Esophagus muscularis mucosa (tissue), 4 donors: Measurements from ENCODE around the gene ATG9A. TPM values are rescaled to one million over a fixed set of nuclear protein-coding genes. Genes with fewer than 3 reads are reported as not detected.

Experiments used
- DNase-seq: peaks from one replicate; pipeline ENCODE4 v3.0.0-alpha.2; 2017; ENCODE audit errors: extremely low spot score
- H3K27ac ChIP-seq, 4 donors: fragments of 200-600 bp; sonication (generic); replicated peaks in 1 of 4; 1 replicate in 3 of 4; 2 replicates in 1 of 4; pipeline ENCODE4 v1.5.1; 2016 to 2019; ENCODE audit warnings: mild to moderate bottlenecking in 1 of 4
- H3K27me3 ChIP-seq, 4 donors: fragments of 200-600 bp; sonication (generic); one replicate each; pipeline versions ENCODE4 v1.5.1 to v1.6.0; 2016 to 2019
- H3K36me3 ChIP-seq, 4 donors: fragments of 200-600 bp; sonication (generic); one replicate each; pipeline ENCODE4 v1.5.1; 2016 to 2019
- H3K4me1 ChIP-seq, 4 donors: fragments of 200-600 bp; sonication (generic); one replicate each; pipeline ENCODE4 v1.5.1; 2016 to 2019
- H3K4me3 ChIP-seq, 4 donors: fragments of 200-600 bp; sonication (generic); 1 replicate in 2 of 4; 2 replicates in 2 of 4; pipeline ENCODE4 v1.5.1; 2016 to 2019; ENCODE audit warnings: mild to moderate bottlenecking in 4 of 4, moderate library complexity in 1 of 4
- H3K9me3 ChIP-seq, 4 donors: fragments of 200-600 bp; sonication (generic); 1 replicate in 3 of 4; 2 replicates in 1 of 4; pipeline ENCODE4 v1.5.1; 2016 to 2019
- EP300 ChIP-seq: sonication (generic); formaldehyde crosslinking; IDR thresholded peaks from one replicate; pipeline ENCODE4 v1.6.1; 2017; ENCODE audit warnings: antibody characterized with exemption
- POLR2A ChIP-seq: fragments of 450-650 bp; IDR thresholded peaks from one replicate; pipeline ENCODE4 v1.6.1; 2017; ENCODE audit warnings: antibody characterized with exemption, moderate library complexity, mild to moderate bottlenecking, low read depth
- POLR2AphosphoS5 ChIP-seq, 2 donors: sonication (generic); formaldehyde crosslinking; IDR thresholded peaks; one replicate each; pipeline ENCODE4 v1.6.1; 2017; ENCODE audit warnings: antibody characterized with exemption in 2 of 2
- WGBS: methylation state at CpG from one replicate; pipeline ENCODE4 v1.1.5; 2018; 5-methylcytosine and 5-hydroxymethylcytosine counted together
- intact Hi-C: fragments of 100-400 bp; cut with DNase I; formaldehyde crosslinking; loops from one replicate; pipeline ENCODE4 v1.15.1; 2023
- total RNA-seq, 4 donors: library from RNA; depleted of rRNA; stranded (reverse); fragments of >200 nt; gene quantifications; one replicate each; pipeline versions ENCODE4 v1.1.0 to v1.2.1, GENCODE V29; 2016
- TF ChIP-seq, protein P1 (sequence below), 3 experiments: fragments of 200-600 bp in 2 of 3; fragments of 450-650 bp in 1 of 3; sonication (generic) in 2 of 3; IDR thresholded peaks; one replicate each; pipeline ENCODE4 v1.5.1; 2017 to 2019; ENCODE audit warnings: antibody characterized with exemption in 3 of 3, mild to moderate bottlenecking in 2 of 3, moderate library complexity in 1 of 3

Gene ATG9A
- total RNA-seq, 4 donors from 2014 or later: 41.5 to 75.3 (median 56.2) TPM

DNA sequence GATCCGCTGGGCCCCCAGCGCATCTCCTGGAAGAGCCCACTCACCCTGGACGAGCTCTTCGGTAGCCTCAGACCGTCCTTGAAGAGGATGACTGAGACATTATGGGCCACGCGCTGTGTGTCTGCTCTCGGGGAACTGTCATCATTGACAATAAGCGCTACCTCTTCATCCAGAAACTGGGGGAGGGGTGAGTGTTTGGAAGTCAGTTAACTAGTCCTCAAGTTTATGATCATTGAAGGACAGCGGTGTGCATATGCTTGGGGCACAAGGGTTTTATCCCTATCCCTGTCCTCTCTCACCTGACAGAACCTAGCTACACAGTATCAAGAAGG, 16.4 kb upstream of the ATG9A start:
- no peaks in the 10 kb centered on the region for H3K9me3 ChIP-seq
- intact Hi-C loops: loop anchor here (2.0 to 10.0 kb wide), 2 partner anchors 17 to 49 kb away; partner anchors contain the start of genes ANKZF1 and ATG9A
- peaks cover 46 to 63% (median 55%) of the 10 kb centered on the region in 4 donors for H3K4me1 ChIP-seq

DNA sequence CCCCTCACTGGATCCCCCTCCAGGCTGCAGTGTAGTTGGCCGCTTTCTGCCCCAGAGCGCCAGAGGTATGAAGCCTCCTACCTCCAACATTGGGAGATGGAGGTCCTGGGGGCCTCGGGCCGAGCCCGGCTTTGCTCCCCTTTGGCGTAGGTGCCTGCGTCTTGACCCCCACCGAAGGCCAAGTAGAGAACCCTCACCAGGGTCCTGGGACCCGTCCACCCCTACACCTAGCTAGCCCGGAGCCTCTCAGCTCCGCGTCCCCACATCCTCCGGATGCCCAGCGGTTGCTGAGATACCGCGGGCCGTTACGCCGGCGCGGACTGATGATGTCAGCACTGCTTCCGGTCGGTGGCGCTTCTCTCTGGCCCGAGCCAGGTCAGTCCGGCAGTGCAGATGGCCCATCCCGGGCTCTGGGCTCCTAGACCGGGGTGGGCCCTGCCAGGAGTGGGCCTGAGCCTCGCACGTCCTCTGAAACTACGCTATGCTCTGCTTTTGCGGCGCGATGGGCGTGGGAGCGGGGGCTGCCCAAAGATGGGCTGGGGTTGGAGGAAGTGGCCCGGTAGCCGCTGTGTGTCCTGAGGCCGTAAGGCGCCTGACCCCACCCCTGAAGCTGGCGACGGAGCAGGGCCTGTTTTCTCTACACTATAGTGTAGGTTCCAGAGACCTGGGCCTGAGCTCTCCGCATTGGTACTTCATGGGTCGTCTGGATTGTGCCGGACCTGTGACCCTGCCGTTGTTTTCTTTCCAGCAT, 15.9 kb upstream of the ATG9A start, which contains the start of the genes GLB1L and STK16:
Gene GLB1L, minus strand, starts transcription at position 297 of the 751 bp plus-strand sequence. CDS start 1,871 bp downstream, outside the sequence.
Gene STK16, plus strand, starts transcription at position 332 of the 751 bp plus-strand sequence. CDS start 521 bp downstream, outside the sequence.
- WGBS: 3% methylated on average over 4 of the region's 46 CpGs
- Histone ChIP-seq H3K4me3 (peak within 1 kb of the TSS; percentile 64 to 97 (median 70)), H3K36me3 (peaks cover 2 to 31% (median 21%) of the 10 kb centered on the region in 4 donors), H3K27ac (peak within 1 kb of the TSS; percentile 88 to 94 (median 90)), H3K9me3 (no peaks in the 10 kb centered on the region), H3K4me1 (peaks cover 41 to 57% (median 50%) of the 10 kb centered on the region in 4 donors), H3K27me3 (no peaks in the 10 kb centered on the region)
- TF ChIP-seq POLR2AphosphoS5 (IDR thresholded peaks at IDR 0.05) (peak; percentile 98 to 99), POLR2A (peak; percentile 79), EP300 (no peak)
- peak; percentile 99 for DNase-seq
- intact Hi-C loops: loop anchor here (2.0 to 10.0 kb wide), 2 partner anchors 17 to 49 kb away; partner anchors contain the start of genes ANKZF1 and ATG9A

More for the DNA sequence above, 16.4 kb upstream of the ATG9A start:
- H3K4me3 ChIP-seq: peak overlapping the region; percentile 64 to 97 (median 70)
- H3K36me3 ChIP-seq: peaks cover 7 to 37% (median 26%) of the 10 kb centered on the region in 4 donors
- 16% methylated on average over 9 of the region's 10 CpGs for WGBS
- no peak for DNase-seq
- H3K27ac ChIP-seq: peak overlapping the region; percentile 88 to 94 (median 90)
- no peaks in the 10 kb centered on the region for H3K27me3 ChIP-seq
- no peak for TF ChIP-seq EP300
- TF ChIP-seq POLR2A: no peak
- TF ChIP-seq, protein P1, sequence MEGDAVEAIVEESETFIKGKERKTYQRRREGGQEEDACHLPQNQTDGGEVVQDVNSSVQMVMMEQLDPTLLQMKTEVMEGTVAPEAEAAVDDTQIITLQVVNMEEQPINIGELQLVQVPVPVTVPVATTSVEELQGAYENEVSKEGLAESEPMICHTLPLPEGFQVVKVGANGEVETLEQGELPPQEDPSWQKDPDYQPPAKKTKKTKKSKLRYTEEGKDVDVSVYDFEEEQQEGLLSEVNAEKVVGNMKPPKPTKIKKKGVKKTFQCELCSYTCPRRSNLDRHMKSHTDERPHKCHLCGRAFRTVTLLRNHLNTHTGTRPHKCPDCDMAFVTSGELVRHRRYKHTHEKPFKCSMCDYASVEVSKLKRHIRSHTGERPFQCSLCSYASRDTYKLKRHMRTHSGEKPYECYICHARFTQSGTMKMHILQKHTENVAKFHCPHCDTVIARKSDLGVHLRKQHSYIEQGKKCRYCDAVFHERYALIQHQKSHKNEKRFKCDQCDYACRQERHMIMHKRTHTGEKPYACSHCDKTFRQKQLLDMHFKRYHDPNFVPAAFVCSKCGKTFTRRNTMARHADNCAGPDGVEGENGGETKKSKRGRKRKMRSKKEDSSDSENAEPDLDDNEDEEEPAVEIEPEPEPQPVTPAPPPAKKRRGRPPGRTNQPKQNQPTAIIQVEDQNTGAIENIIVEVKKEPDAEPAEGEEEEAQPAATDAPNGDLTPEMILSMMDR (IDR thresholded peaks at IDR 0.05): no peak
- TF ChIP-seq POLR2AphosphoS5 (IDR thresholded peaks at IDR 0.05): no peak

DNA sequence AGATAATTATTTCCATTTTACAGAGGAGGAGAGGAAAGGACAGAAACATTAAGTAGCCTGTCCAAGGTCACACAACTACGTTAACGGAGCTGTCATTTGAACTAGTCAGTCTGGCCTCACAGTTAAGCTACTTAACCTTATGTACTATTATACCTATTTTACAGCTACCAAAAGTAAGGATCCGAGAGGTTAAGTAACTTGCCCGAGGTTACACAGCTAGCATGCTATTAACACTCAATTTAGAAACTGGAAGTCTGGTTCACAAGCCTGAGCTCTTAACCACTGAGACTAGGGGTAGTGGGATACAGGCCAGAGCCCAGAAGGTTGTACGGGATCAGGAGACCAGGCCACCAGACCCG, 15.3 kb upstream of the ATG9A start:
- Histone ChIP-seq H3K36me3 (peaks cover 0 to 32% (median 18%) of the 10 kb centered on the region in 4 donors), H3K27ac (peak overlapping the region; percentile 88 to 94 (median 90)), H3K4me1 (peaks cover 35 to 52% (median 44%) of the 10 kb centered on the region in 4 donors), H3K4me3 (peak overlapping the region; percentile 64 to 97 (median 70)), H3K27me3 (no peaks in the 10 kb centered on the region), H3K9me3 (no peaks in the 10 kb centered on the region)
- intact Hi-C loops: loop anchor here (2.0 to 10.0 kb wide), 2 partner anchors 16 to 50 kb away; partner anchors contain the start of genes ANKZF1 and ATG9A
- 52% methylated on average over 5 of the region's 6 CpGs for WGBS
- TF ChIP-seq, protein P1 (IDR thresholded peaks at IDR 0.05): no peak
- TF ChIP-seq POLR2A (no peak), POLR2AphosphoS5 (IDR thresholded peaks at IDR 0.05) (no peak), EP300 (no peak)
- no peak for DNase-seq

DNA sequence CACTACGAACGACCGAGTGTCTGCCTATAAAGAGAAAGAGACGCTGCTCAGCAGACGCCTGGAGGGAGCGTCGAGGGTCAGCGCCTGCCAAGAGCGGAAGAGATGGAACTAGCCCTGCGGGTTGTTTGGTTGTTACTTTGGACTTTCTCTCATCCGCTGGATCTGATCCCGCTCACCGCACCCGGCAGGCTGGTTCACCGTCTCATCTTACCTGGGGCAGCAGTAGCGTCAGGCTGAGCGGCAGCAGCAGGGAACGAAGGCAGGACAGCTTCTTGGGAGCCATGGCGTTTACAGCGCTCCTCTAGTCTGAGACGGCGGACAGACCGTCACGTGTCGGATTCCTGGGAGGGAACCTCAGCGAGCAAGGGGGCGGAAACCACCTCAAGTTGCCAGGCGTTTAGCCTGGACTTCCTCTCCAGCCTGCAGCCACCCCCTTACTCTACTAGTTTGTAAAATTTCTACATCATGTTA, 13.9 kb upstream of the ATG9A start:
- WGBS: 49% methylated on average over 10 of the region's 28 CpGs
- Histone ChIP-seq H3K27ac (peak overlapping the region in 1 of 4 donors; percentile 8), H3K4me1 (peaks cover 26 to 37% (median 31%) of the 10 kb centered on the region in 4 donors), H3K9me3 (no peaks in the 10 kb centered on the region), H3K27me3 (no peaks in the 10 kb centered on the region), H3K36me3 (peaks cover 6 to 33% (median 18%) of the 10 kb centered on the region in 4 donors), H3K4me3 (peak overlapping the region; percentile 24 to 39 (median 28))
- TF ChIP-seq, protein P1 (IDR thresholded peaks at IDR 0.05): no peak
- TF ChIP-seq POLR2AphosphoS5 (IDR thresholded peaks at IDR 0.05): peak in 1 of 2 donors; percentile 20
- intact Hi-C loops: loop anchor here (10.0 kb wide), 1 partner anchor 51 kb away; no protein-coding TSS in a partner anchor
- no peak for DNase-seq

DNA sequence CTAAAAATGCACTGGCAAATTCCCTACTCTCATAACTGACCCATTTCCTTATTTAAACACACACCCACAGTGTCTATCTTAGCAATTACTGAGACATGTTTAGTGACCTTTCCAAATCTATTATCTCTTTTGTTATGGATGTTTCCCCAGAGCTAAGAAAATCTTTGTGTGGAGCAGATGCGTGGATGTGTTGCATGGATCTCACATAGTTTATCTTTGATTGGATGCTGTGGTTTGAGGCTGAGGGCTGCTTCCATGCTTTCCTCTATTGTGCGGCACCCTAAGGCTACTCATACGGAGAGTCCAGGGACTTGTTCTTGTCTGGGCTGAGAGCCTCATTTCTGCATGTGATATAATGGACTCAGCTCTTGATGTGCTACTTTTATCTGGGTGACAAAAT, 4.9 kb upstream of the ATG9A start:
- intact Hi-C loops: no loop called here
- Histone ChIP-seq H3K4me1 (peaks cover 15 to 21% (median 20%) of the 10 kb centered on the region in 4 donors), H3K9me3 (no peaks in the 10 kb centered on the region), H3K27me3 (no peaks in the 10 kb centered on the region), H3K27ac (no peak overlapping the region), H3K4me3 (no peak overlapping the region), H3K36me3 (peaks cover 60 to 80% (median 71%) of the 10 kb centered on the region in 4 donors)
- 84% methylated on average over 3 of the region's 3 CpGs for WGBS
- no peak for DNase-seq
- TF ChIP-seq POLR2AphosphoS5 (IDR thresholded peaks at IDR 0.05) (no peak), POLR2A (no peak), EP300 (no peak)
- TF ChIP-seq, protein P1 (IDR thresholded peaks at IDR 0.05): no peak
